Measurements from ENCODE around the gene LCMT2. TPM values are rescaled to one million over a fixed set of nuclear protein-coding genes. Genes with fewer than 3 reads are reported as not detected.

LCMT2 gene
- total RNA-seq, 1 donor from 2014 or later: 9.6 TPM

DNA sequence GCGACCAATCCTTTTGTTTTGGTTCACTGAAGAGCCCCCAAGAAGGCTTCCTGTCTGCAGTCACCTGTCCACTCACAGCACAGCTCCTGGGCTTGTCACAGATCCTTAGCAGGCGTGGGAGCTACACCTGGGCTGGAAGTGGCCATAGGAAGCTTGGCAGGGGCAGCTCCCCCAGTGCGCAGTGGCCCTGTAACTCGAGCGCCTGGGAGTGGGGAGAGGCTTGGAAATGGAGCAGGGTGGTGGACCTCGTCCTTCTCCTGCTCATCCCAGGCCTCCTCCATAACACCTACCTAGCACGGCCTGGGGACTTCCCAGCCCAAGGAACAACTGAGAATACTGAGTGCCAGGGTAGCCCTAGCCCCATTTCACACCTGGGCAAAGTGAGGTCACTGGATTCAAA is 44.3 kb downstream of the LCMT2 start:
- H3K9me3 Mint-ChIP-seq (ENCODE audit: unreplicated experiment): no peaks in the 10 kb centered on the region
- TF ChIP-seq, protein P1, sequence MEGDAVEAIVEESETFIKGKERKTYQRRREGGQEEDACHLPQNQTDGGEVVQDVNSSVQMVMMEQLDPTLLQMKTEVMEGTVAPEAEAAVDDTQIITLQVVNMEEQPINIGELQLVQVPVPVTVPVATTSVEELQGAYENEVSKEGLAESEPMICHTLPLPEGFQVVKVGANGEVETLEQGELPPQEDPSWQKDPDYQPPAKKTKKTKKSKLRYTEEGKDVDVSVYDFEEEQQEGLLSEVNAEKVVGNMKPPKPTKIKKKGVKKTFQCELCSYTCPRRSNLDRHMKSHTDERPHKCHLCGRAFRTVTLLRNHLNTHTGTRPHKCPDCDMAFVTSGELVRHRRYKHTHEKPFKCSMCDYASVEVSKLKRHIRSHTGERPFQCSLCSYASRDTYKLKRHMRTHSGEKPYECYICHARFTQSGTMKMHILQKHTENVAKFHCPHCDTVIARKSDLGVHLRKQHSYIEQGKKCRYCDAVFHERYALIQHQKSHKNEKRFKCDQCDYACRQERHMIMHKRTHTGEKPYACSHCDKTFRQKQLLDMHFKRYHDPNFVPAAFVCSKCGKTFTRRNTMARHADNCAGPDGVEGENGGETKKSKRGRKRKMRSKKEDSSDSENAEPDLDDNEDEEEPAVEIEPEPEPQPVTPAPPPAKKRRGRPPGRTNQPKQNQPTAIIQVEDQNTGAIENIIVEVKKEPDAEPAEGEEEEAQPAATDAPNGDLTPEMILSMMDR (IDR thresholded peaks at IDR 0.05; ENCODE audit: unreplicated experiment): no peak
- H3K27ac Mint-ChIP-seq (ENCODE audit: unreplicated experiment): no peak overlapping the region
- peaks cover 2% of the 10 kb centered on the region for H3K27me3 Mint-ChIP-seq (ENCODE audit: unreplicated experiment)
- peaks cover 43% of the 10 kb centered on the region for H3K4me1 Mint-ChIP-seq (ENCODE audit: unreplicated experiment)
- DNase-seq (ENCODE audit: low spot score): no peak
- H3K4me3 Mint-ChIP-seq (ENCODE audit: unreplicated experiment): no peak overlapping the region
- no peaks in the 10 kb centered on the region for H3K36me3 Mint-ChIP-seq (ENCODE audit: low read depth, unreplicated experiment)

DNA sequence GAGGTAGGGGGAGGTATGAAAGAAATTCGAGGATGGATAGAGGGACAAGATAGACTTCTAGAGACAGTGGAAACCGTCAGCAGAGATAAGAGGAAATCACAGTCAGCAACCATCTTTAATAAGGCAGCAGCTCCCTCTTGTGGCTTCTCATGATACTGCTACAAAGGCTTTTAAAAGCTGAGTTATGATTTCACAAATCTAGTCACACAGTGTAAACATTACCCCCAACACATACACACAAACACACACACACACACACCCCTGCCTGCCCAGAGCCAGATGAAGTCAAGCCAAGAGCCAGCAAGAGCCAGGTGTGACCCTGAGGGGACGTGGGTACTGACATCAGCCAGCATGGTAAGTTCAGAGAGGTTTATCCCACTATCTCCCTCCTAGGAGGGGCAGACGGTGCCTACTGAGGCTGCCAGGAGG is 44.8 kb downstream of the LCMT2 start:
- Mint-ChIP-seq H3K9me3 (ENCODE audit: unreplicated experiment) (no peaks in the 10 kb centered on the region), H3K36me3 (ENCODE audit: low read depth, unreplicated experiment) (no peaks in the 10 kb centered on the region), H3K4me1 (ENCODE audit: unreplicated experiment) (peaks cover 40% of the 10 kb centered on the region), H3K4me3 (ENCODE audit: unreplicated experiment) (no peak overlapping the region), H3K27ac (ENCODE audit: unreplicated experiment) (peak overlapping the region; percentile 54), H3K27me3 (ENCODE audit: unreplicated experiment) (peaks cover 2% of the 10 kb centered on the region)
- DNase-seq (ENCODE audit: low spot score): peak; percentile 62
- TF ChIP-seq, protein P1 (IDR thresholded peaks at IDR 0.05; ENCODE audit: unreplicated experiment): peak; percentile 82

DNA sequence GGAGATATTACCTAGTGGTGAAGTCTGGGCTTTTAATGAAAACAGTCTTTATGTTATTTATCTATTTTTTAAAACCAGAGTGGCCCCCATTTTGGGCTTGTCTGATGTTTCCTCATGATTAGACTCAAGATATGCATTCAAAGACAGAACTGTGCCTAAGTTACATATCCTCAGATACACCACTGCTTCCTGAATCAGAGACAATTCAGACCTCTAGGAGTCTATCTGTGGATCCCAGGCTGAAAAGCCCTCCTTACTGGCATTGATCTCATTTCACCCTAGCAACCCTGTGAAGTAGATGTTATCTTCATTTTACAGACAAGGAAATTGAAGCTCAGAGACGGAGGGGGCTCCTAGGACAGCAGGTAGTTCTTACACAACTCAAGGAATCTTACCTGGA is 46.8 kb downstream of the LCMT2 start:
- Mint-ChIP-seq H3K27ac (ENCODE audit: unreplicated experiment) (peak overlapping the region; percentile 94), H3K9me3 (ENCODE audit: unreplicated experiment) (no peaks in the 10 kb centered on the region)

DNA sequence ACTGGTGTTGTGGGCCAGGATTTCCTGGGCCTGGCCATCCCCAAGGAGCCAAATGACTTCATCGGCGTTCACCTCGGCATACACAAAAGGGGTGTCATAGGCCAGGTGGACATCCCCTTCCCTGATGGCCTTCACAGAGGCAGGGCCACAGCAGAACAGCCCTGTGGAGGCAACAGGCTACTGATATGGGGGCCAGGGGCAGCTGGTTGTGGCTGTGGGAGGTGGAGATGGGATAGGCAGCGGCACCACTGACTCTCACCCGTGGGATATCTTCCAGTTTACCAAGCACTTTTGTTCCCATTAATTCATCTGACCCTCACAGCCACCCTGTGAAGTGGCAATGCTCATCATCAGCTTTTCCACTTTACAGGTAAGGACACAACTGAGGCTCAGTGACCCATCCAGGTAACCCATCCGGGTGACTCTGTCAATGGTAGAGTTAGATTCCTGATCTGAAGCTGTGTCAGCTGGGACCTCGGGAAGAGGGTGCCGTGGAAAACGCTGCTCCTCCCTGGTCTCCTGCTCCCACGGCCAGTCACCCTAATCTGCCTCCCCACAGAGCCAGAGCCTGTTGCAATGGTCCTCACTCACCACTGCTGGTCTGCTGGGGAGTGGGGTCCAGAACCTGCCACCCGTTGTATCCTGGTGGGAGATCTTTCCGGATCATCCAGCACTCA is 48.3 kb downstream of the LCMT2 start:
- H3K36me3 Mint-ChIP-seq (ENCODE audit: low read depth, unreplicated experiment): peaks cover 4% of the 10 kb centered on the region
- no peak for DNase-seq (ENCODE audit: low spot score)
- peaks cover 6% of the 10 kb centered on the region for H3K27me3 Mint-ChIP-seq (ENCODE audit: unreplicated experiment)
- TF ChIP-seq, protein P1 (IDR thresholded peaks at IDR 0.05; ENCODE audit: unreplicated experiment): no peak
- no peak overlapping the region for H3K27ac Mint-ChIP-seq (ENCODE audit: unreplicated experiment)
- H3K4me3 Mint-ChIP-seq (ENCODE audit: unreplicated experiment): no peak overlapping the region
- H3K9me3 Mint-ChIP-seq (ENCODE audit: unreplicated experiment): no peaks in the 10 kb centered on the region
- peaks cover 33% of the 10 kb centered on the region for H3K4me1 Mint-ChIP-seq (ENCODE audit: unreplicated experiment)

More for the DNA sequence above, 46.8 kb downstream of the LCMT2 start:
- Mint-ChIP-seq H3K4me3 (ENCODE audit: unreplicated experiment) (no peak overlapping the region), H3K36me3 (ENCODE audit: low read depth, unreplicated experiment) (no peaks in the 10 kb centered on the region), H3K4me1 (ENCODE audit: unreplicated experiment) (peaks cover 39% of the 10 kb centered on the region), H3K27me3 (ENCODE audit: unreplicated experiment) (peaks cover 6% of the 10 kb centered on the region)
- TF ChIP-seq, protein P1 (IDR thresholded peaks at IDR 0.05; ENCODE audit: unreplicated experiment): no peak
- no peak for DNase-seq (ENCODE audit: low spot score)

DNA sequence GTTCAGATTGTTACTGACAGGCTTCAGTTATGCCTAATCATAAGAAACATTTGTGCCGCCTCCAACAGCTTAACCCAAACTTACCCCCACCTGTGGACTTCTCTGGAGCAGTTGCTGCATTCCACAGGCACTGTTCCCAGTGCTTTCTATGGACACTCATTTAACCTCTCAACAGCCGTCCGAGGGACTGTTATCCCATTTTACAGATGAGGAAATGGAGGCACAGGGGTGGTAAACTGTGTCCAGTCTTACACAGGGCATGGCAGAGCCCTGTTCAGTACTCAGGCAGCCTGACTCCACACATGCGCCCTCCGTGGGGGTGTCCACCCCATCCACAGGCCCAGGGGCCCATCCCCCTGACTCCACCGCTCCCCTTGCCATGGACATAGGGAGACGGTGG is 49.4 kb downstream of the LCMT2 start:
- no peak overlapping the region for H3K27ac Mint-ChIP-seq (ENCODE audit: unreplicated experiment)
- peaks cover 6% of the 10 kb centered on the region for H3K27me3 Mint-ChIP-seq (ENCODE audit: unreplicated experiment)
- H3K9me3 Mint-ChIP-seq (ENCODE audit: unreplicated experiment): no peaks in the 10 kb centered on the region
- no peak for DNase-seq (ENCODE audit: low spot score)
- peaks cover 30% of the 10 kb centered on the region for H3K4me1 Mint-ChIP-seq (ENCODE audit: unreplicated experiment)
- H3K36me3 Mint-ChIP-seq (ENCODE audit: low read depth, unreplicated experiment): peaks cover 4% of the 10 kb centered on the region
- H3K4me3 Mint-ChIP-seq (ENCODE audit: unreplicated experiment): no peak overlapping the region
- TF ChIP-seq, protein P1 (IDR thresholded peaks at IDR 0.05; ENCODE audit: unreplicated experiment): no peak

Data from endothelial cell (in vitro differentiated cells).